ENCODE measurements around the gene DLGAP1. TPM values are rescaled to one million over a fixed set of nuclear protein-coding genes. Genes with fewer than 3 reads are reported as not detected.

The DLGAP1 gene
- total RNA-seq, 1 experiment from 2014 or later = 23.0 TPM

DNA sequence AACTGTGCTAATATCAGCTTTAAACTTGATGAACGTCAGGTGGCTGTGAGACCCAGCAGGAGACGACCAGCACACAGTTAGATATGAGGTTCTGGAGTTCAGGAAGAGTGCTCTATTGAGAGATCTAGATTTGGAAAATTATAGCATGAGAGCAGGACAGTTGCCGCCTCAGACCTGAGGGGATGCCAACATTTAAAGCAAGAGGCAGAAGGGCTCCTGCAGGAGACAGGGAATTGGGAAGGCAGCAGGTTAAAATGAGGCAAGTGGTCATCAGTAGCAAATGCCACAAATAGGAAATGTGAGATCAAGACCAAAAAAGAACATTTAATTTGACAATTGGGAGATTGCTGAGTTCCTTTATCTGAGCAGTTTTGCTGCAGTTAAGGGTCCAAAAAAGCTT lies 533.3 kb downstream of the DLGAP1 start:
- TF ChIP-seq NFYB (CRISPR knock-in tag; conservative IDR thresholded peaks at IDR 0.05; ENCODE audit: low read depth) (no peak), ZNF671 (CRISPR knock-in tag; IDR thresholded peaks at IDR 0.05) (no peak), MYBL2 (CRISPR knock-in tag; IDR thresholded peaks at IDR 0.05) (no peak), ZNF232 (CRISPR knock-in tag; IDR thresholded peaks at IDR 0.05) (no peak), RELA (CRISPR knock-in tag; IDR thresholded peaks at IDR 0.05; ENCODE audit: borderline replicate concordance) (no peak), SMAD3 (CRISPR knock-in tag; IDR thresholded peaks at IDR 0.05; ENCODE audit: borderline replicate concordance) (no peak)
- TF ChIP-seq, protein P1, sequence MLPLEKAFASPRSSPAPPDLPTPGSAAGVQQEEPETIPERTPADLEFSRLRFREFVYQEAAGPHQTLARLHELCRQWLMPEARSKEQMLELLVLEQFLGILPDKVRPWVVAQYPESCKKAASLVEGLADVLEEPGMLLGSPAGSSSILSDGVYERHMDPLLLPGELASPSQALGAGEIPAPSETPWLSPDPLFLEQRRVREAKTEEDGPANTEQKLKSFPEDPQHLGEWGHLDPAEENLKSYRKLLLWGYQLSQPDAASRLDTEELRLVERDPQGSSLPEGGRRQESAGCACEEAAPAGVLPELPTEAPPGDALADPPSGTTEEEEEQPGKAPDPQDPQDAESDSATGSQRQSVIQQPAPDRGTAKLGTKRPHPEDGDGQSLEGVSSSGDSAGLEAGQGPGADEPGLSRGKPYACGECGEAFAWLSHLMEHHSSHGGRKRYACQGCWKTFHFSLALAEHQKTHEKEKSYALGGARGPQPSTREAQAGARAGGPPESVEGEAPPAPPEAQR (CRISPR knock-in tag; IDR thresholded peaks at IDR 0.05) = no peak
- TF ChIP-seq, protein P2, sequence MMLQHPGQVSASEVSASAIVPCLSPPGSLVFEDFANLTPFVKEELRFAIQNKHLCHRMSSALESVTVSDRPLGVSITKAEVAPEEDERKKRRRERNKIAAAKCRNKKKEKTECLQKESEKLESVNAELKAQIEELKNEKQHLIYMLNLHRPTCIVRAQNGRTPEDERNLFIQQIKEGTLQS (CRISPR knock-in tag; conservative IDR thresholded peaks at IDR 0.05) = no peak
- TF ChIP-seq, protein P3, sequence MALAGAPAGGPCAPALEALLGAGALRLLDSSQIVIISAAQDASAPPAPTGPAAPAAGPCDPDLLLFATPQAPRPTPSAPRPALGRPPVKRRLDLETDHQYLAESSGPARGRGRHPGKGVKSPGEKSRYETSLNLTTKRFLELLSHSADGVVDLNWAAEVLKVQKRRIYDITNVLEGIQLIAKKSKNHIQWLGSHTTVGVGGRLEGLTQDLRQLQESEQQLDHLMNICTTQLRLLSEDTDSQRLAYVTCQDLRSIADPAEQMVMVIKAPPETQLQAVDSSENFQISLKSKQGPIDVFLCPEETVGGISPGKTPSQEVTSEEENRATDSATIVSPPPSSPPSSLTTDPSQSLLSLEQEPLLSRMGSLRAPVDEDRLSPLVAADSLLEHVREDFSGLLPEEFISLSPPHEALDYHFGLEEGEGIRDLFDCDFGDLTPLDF (CRISPR knock-in tag; IDR thresholded peaks at IDR 0.05) = no peak
- TF ChIP-seq, protein P4, sequence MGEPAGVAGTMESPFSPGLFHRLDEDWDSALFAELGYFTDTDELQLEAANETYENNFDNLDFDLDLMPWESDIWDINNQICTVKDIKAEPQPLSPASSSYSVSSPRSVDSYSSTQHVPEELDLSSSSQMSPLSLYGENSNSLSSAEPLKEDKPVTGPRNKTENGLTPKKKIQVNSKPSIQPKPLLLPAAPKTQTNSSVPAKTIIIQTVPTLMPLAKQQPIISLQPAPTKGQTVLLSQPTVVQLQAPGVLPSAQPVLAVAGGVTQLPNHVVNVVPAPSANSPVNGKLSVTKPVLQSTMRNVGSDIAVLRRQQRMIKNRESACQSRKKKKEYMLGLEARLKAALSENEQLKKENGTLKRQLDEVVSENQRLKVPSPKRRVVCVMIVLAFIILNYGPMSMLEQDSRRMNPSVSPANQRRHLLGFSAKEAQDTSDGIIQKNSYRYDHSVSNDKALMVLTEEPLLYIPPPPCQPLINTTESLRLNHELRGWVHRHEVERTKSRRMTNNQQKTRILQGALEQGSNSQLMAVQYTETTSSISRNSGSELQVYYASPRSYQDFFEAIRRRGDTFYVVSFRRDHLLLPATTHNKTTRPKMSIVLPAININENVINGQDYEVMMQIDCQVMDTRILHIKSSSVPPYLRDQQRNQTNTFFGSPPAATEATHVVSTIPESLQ (CRISPR knock-in tag; IDR thresholded peaks at IDR 0.05) = no peak
- ChIA-PET CTCF (no interaction called here), POLR2A (no interaction called here)
- Mint-ChIP-seq H3K27ac (no peak overlapping the region), H3K36me3 (no peaks in the 10 kb centered on the region), H3K4me1 (peaks cover 16% of the 10 kb centered on the region), H3K4me3 (no peak overlapping the region), H3K27me3 (ENCODE audit: low read depth) (no peaks in the 10 kb centered on the region), H3K9me3 (no peaks in the 10 kb centered on the region)
- DNase-seq (ENCODE audit: low spot score) (no peak), ATAC-seq (no peak)

DNA sequence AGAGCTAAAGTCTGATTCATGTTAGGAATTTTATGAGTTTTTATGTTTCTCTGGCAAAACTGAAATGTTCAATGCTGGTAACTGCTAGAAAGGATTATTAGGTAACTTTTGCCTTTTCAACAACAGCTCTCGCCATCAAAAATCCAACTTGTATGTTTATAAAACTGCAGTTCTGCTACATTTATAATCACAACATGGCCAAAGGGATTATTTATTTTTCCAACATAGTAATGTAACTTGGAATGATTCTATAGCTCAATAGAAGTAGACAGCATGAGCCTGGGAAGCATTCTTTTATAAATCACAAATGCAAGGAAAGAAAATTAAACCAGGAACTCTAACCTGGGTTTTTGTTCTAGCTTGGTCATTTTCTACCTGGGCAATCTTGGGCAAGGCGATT lies 534.3 kb downstream of the DLGAP1 start:
- Mint-ChIP-seq H3K27me3 (ENCODE audit: low read depth) (no peaks in the 10 kb centered on the region), H3K4me1 (peaks cover 16% of the 10 kb centered on the region), H3K36me3 (no peaks in the 10 kb centered on the region), H3K9me3 (no peaks in the 10 kb centered on the region), H3K27ac (no peak overlapping the region), H3K4me3 (no peak overlapping the region)
- ChIA-PET POLR2A (no interaction called here), CTCF (interaction anchor here (1.2 kb wide), 1 partner anchor 75 kb away, joined by 4 read pairs; no protein-coding TSS in a partner anchor)
- DNase-seq (ENCODE audit: low spot score) (no peak), ATAC-seq (no peak)
- TF ChIP-seq TEAD1 (CRISPR knock-in tag; IDR thresholded peaks at IDR 0.05) = no peak
- TF ChIP-seq, protein P5, sequence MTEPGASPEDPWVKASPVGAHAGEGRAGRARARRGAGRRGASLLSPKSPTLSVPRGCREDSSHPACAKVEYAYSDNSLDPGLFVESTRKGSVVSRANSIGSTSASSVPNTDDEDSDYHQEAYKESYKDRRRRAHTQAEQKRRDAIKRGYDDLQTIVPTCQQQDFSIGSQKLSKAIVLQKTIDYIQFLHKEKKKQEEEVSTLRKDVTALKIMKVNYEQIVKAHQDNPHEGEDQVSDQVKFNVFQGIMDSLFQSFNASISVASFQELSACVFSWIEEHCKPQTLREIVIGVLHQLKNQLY (CRISPR knock-in tag; IDR thresholded peaks at IDR 0.05) = no peak
- TF ChIP-seq, protein P6, sequence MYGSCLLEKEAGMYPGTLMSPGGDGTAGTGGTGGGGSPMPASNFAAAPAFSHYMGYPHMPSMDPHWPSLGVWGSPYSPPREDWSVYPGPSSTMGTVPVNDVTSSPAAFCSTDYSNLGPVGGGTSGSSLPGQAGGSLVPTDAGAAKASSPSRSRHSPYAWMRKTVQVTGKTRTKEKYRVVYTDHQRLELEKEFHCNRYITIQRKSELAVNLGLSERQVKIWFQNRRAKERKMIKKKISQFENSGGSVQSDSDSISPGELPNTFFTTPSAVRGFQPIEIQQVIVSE (CRISPR knock-in tag; IDR thresholded peaks at IDR 0.05; ENCODE audit: borderline replicate concordance) = no peak
- TF ChIP-seq, protein P7, sequence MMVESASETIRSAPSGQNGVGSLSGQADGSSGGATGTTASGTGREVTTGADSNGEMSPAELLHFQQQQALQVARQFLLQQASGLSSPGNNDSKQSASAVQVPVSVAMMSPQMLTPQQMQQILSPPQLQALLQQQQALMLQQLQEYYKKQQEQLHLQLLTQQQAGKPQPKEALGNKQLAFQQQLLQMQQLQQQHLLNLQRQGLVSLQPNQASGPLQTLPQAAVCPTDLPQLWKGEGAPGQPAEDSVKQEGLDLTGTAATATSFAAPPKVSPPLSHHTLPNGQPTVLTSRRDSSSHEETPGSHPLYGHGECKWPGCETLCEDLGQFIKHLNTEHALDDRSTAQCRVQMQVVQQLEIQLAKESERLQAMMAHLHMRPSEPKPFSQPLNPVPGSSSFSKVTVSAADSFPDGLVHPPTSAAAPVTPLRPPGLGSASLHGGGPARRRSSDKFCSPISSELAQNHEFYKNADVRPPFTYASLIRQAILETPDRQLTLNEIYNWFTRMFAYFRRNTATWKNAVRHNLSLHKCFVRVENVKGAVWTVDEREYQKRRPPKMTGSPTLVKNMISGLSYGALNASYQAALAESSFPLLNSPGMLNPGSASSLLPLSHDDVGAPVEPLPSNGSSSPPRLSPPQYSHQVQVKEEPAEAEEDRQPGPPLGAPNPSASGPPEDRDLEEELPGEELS (CRISPR knock-in tag; IDR thresholded peaks at IDR 0.05) = no peak
- TF ChIP-seq, protein P1 (CRISPR knock-in tag; IDR thresholded peaks at IDR 0.05) = no peak
- no peak for TF ChIP-seq ZBTB21 (CRISPR knock-in tag; IDR thresholded peaks at IDR 0.05; ENCODE audit: borderline replicate concordance)
- TF ChIP-seq, protein P8, sequence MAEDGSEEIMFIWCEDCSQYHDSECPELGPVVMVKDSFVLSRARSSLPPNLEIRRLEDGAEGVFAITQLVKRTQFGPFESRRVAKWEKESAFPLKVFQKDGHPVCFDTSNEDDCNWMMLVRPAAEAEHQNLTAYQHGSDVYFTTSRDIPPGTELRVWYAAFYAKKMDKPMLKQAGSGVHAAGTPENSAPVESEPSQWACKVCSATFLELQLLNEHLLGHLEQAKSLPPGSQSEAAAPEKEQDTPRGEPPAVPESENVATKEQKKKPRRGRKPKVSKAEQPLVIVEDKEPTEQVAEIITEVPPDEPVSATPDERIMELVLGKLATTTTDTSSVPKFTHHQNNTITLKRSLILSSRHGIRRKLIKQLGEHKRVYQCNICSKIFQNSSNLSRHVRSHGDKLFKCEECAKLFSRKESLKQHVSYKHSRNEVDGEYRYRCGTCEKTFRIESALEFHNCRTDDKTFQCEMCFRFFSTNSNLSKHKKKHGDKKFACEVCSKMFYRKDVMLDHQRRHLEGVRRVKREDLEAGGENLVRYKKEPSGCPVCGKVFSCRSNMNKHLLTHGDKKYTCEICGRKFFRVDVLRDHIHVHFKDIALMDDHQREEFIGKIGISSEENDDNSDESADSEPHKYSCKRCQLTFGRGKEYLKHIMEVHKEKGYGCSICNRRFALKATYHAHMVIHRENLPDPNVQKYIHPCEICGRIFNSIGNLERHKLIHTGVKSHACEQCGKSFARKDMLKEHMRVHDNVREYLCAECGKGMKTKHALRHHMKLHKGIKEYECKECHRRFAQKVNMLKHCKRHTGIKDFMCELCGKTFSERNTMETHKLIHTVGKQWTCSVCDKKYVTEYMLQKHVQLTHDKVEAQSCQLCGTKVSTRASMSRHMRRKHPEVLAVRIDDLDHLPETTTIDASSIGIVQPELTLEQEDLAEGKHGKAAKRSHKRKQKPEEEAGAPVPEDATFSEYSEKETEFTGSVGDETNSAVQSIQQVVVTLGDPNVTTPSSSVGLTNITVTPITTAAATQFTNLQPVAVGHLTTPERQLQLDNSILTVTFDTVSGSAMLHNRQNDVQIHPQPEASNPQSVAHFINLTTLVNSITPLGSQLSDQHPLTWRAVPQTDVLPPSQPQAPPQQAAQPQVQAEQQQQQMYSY (CRISPR knock-in tag; IDR thresholded peaks at IDR 0.05) = no peak
- TF ChIP-seq IRF2 (CRISPR knock-in tag; IDR thresholded peaks at IDR 0.05; ENCODE audit: borderline replicate concordance, low read depth) = no peak
- no peak for TF ChIP-seq ZNF423 (CRISPR knock-in tag; IDR thresholded peaks at IDR 0.05)
- TF ChIP-seq, protein P9, sequence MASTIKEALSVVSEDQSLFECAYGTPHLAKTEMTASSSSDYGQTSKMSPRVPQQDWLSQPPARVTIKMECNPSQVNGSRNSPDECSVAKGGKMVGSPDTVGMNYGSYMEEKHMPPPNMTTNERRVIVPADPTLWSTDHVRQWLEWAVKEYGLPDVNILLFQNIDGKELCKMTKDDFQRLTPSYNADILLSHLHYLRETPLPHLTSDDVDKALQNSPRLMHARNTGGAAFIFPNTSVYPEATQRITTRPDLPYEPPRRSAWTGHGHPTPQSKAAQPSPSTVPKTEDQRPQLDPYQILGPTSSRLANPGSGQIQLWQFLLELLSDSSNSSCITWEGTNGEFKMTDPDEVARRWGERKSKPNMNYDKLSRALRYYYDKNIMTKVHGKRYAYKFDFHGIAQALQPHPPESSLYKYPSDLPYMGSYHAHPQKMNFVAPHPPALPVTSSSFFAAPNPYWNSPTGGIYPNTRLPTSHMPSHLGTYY (CRISPR knock-in tag; IDR thresholded peaks at IDR 0.05) = no peak

Data from WTC11 (cell line).